Liver (tissue), 9 donors: Measurements from ENCODE around the gene ZNF280D. TPM values are rescaled to one million over a fixed set of nuclear protein-coding genes. Genes with fewer than 3 reads are reported as not detected.
A peak's percentile ranks its signal among the peaks of the same experiment; 100 is the strongest.

Experiments used
- DNase-seq: peaks from one replicate; pipeline ENCODE4 v3.0.0-alpha.2; 2017; ENCODE audit warnings: low spot score
- H3K27ac ChIP-seq, 2 donors: one replicate each; pipeline ENCODE4 v1.7.0; 2013; ENCODE audit warnings: inconsistent platforms in 2 of 2, low read length in 2 of 2, control low read depth in 1 of 2, low read depth in 1 of 2, mild to moderate bottlenecking in 1 of 2
- H3K27me3 ChIP-seq, 4 donors: one replicate each; pipeline versions ENCODE4 v1.6.1 to v1.7.0; 2013; ENCODE audit warnings: low read length in 3 of 4, inconsistent platforms in 1 of 4, mild to moderate bottlenecking in 1 of 4, moderate library complexity in 1 of 4; ENCODE audit not compliant: control insufficient read depth in 4 of 4, insufficient read depth in 4 of 4
- H3K36me3 ChIP-seq, 4 donors: one replicate each; pipeline versions ENCODE4 v1.6.1 to v1.7.0; 2013; ENCODE audit warnings: low read length in 3 of 4, mild to moderate bottlenecking in 3 of 4, low read depth in 1 of 4, moderate library complexity in 1 of 4; ENCODE audit not compliant: control insufficient read depth in 4 of 4, insufficient read depth in 3 of 4
- H3K4me1 ChIP-seq, 4 donors: one replicate each; pipeline versions ENCODE4 v1.6.1 to v1.7.0; 2013; ENCODE audit warnings: low read length in 3 of 4, mild to moderate bottlenecking in 3 of 4, moderate library complexity in 1 of 4; ENCODE audit not compliant: control insufficient read depth in 4 of 4, insufficient read depth in 4 of 4
- H3K4me3 ChIP-seq, 3 donors: one replicate each; pipeline versions ENCODE4 v1.6.1 to v1.7.0; 2013; ENCODE audit warnings: low read length in 3 of 3, control low read depth in 1 of 3, low read depth in 1 of 3, mild to moderate bottlenecking in 1 of 3
- H3K9ac ChIP-seq, 2 donors: one replicate each; pipeline ENCODE4 v1.7.0; 2013; ENCODE audit warnings: low read length in 2 of 2, mild to moderate bottlenecking in 2 of 2, moderate library complexity in 2 of 2, control low read depth in 1 of 2, low read depth in 1 of 2
- H3K9me3 ChIP-seq, 4 donors: one replicate each; pipeline versions ENCODE4 v1.6.1 to v1.7.0; 2013; ENCODE audit warnings: low read length in 3 of 4; ENCODE audit not compliant: control insufficient read depth in 4 of 4
- ATF3 ChIP-seq: IDR thresholded peaks from 2 replicates; pipeline ENCODE4 v1.6.1; 2016; ENCODE audit warnings: antibody characterized with exemption
- EGR1 ChIP-seq, 2 donors: IDR thresholded peaks; 2 replicates each; pipeline ENCODE4 v1.6.1; 2016 to 2018; ENCODE audit warnings: antibody characterized with exemption in 2 of 2, low read depth in 2 of 2
- FOXA1 ChIP-seq: IDR thresholded peaks from 2 replicates; pipeline ENCODE4 v1.6.1; 2016; ENCODE audit warnings: antibody characterized with exemption
- FOXA2 ChIP-seq: IDR thresholded peaks from 2 replicates; pipeline ENCODE4 v1.6.1; 2016; ENCODE audit warnings: antibody characterized with exemption
- GABPA ChIP-seq, 2 donors: IDR thresholded peaks in 1 of 2; conservative IDR thresholded peaks in 1 of 2; 2 replicates each; pipeline ENCODE4 v1.6.1; 2016; ENCODE audit warnings: antibody characterized with exemption in 2 of 2, mild to moderate bottlenecking in 1 of 2, moderate library complexity in 1 of 2
- HNF4A ChIP-seq, 2 donors: conservative IDR thresholded peaks; 2 replicates each; pipeline ENCODE4 v1.6.1; 2016; ENCODE audit warnings: antibody characterized with exemption in 2 of 2, mild to moderate bottlenecking in 2 of 2
- HNF4G ChIP-seq: IDR thresholded peaks from 2 replicates; pipeline ENCODE4 v1.6.1; 2016; ENCODE audit warnings: antibody characterized with exemption
- JUND ChIP-seq, 2 donors: IDR thresholded peaks; 2 replicates each; pipeline ENCODE4 v1.6.1; 2016; ENCODE audit warnings: antibody characterized with exemption in 2 of 2
- NR2F2 ChIP-seq: IDR thresholded peaks from 2 replicates; pipeline ENCODE4 v1.6.1; 2016; ENCODE audit warnings: antibody characterized with exemption
- SP1 ChIP-seq: IDR thresholded peaks from 2 replicates; pipeline ENCODE4 v1.6.1; 2018; ENCODE audit warnings: antibody characterized with exemption, mild to moderate bottlenecking
- TAF1 ChIP-seq: conservative IDR thresholded peaks from 2 replicates; pipeline ENCODE4 v1.6.1; 2016; ENCODE audit warnings: antibody characterized with exemption, mild to moderate bottlenecking
- YY1 ChIP-seq: IDR thresholded peaks from 2 replicates; pipeline ENCODE4 v1.6.1; 2016; ENCODE audit warnings: antibody characterized with exemption, mild to moderate bottlenecking
- WGBS: extraction: QIAGEN DNeasy Blood & Tissue Kit; methylation state at CpG from one replicate; pipeline ENCODE4 v1.1.7; 2013; 5-methylcytosine and 5-hydroxymethylcytosine counted together
- polyA plus RNA-seq, 2 donors: library from polyadenylated mRNA; stranded (reverse) in 1 of 2; unstranded in 1 of 2; fragments of 200-250 nt in 1 of 2; fragments of >200 nt in 1 of 2; fragmentation: Nextera tagmentation in 1 of 2; extraction: Ambion mirVana in 1 of 2; gene quantifications; one replicate each; pipeline versions ENCODE4 v1.2.1 to v1.2.3, GENCODE V29; 2013 to 2015
- total RNA-seq, 2 donors: library from RNA; depleted of rRNA; stranded (reverse); fragments of >200 nt; gene quantifications; one replicate each; pipeline ENCODE4 v1.2.3, GENCODE V29; 2014
- TF ChIP-seq, protein P1 (sequence below): IDR thresholded peaks from 2 replicates; pipeline ENCODE4 v1.6.1; 2016; ENCODE audit warnings: antibody characterized with exemption
- TF ChIP-seq, protein P2 (sequence below): fragments of 150-350 bp; IDR thresholded peaks from 2 replicates; pipeline ENCODE4 v1.5.1; 2017; ENCODE audit warnings: improper control_type of control experiment, low read depth, low read length; ENCODE audit not compliant: missing input control
- TF ChIP-seq, protein P3 (sequence below): IDR thresholded peaks from 2 replicates; pipeline ENCODE4 v1.6.1; 2016; ENCODE audit warnings: antibody characterized with exemption
- donor health status: healthy.
- donor health status: healthy.
- donor health status: healthy.
- donor health status: healthy.
- donor health status: healthy.

The ZNF280D gene
- total and polyA plus RNA-seq, 4 donors: 5.2 to 32.6 (median 18.9) TPM

DNA sequence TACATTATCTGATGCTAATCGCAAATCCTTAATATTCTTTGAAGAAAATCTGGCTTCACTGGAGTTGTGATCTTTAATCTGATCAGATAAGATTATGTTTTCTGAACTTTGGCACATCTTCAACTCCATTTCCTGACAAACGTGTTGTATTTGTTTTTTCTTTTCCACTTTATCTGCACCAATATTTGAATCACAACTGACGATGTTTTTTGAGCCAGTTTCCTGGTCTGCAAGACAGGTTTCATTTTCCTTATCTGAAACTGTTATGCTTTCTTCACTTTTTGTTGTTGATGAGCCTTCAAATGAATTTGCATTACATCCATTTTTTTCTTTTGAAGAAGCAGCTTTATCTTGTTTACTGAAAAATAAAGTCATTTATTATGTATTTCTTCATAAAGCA lies 101.5 kb downstream of the ZNF280D start:
- no peak for DNase-seq

DNA sequence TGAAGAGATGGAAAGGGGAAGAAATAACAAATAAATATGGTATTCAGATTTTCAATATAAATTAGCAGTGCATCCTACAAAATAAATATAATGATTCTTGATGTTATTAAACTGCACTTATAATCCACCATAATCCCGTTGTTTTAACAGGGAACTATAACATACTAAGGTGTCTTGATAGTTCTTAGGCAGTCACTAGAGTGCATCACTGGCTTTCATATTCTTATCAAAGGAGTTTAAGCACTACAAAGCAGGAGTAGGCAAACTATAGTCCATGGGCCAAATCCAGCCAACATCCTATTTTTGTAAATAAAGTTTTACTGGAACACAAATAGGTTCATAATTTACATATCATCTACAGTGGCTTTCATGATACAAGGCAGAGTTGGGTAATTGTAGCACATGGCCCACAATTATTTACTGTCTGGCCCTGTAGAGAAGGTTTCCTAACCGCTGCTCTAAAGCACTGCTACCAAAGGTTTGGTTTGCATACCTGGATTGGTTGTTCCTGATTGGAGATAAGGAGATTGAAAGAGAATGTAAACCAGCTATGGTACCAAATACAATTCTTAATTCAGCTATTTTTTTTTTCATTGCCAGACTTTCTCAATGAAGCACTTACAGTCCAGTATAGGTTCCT lies 104.3 kb downstream of the ZNF280D start:
- WGBS: 87% methylated on average over 2 of the region's 2 CpGs
- no peak for TF ChIP-seq SP1
- TF ChIP-seq FOXA2: peak; percentile 21
- no peak for DNase-seq
- Histone ChIP-seq H3K9me3 (no peaks in the 10 kb centered on the region), H3K4me3 (no peak overlapping the region), H3K4me1 (no peaks in the 10 kb centered on the region), H3K27me3 (no peaks in the 10 kb centered on the region), H3K27ac (no peak overlapping the region), H3K36me3 (peaks cover 0 to 3% (median 0%) of the 10 kb centered on the region in 4 donors), H3K9ac (no peak overlapping the region)

More for the DNA sequence above, 101.5 kb downstream of the ZNF280D start:
- Histone ChIP-seq H3K9me3 (no peaks in the 10 kb centered on the region), H3K9ac (no peak overlapping the region), H3K27ac (peak overlapping the region in 1 of 2 donors; percentile 42), H3K4me3 (no peak overlapping the region), H3K27me3 (no peaks in the 10 kb centered on the region), H3K36me3 (peaks cover 0 to 3% (median 0%) of the 10 kb centered on the region in 4 donors), H3K4me1 (no peaks in the 10 kb centered on the region)
- TF ChIP-seq HNF4A (conservative IDR thresholded peaks at IDR 0.05) (peak in 1 of 2 donors; percentile 16), ATF3 (no peak), GABPA (IDR thresholded peaks at IDR 0.05 in 1 of 2, conservative IDR thresholded peaks at IDR 0.05 in 1 of 2) (no peak), FOXA2 (no peak)
- TF ChIP-seq, protein P1, sequence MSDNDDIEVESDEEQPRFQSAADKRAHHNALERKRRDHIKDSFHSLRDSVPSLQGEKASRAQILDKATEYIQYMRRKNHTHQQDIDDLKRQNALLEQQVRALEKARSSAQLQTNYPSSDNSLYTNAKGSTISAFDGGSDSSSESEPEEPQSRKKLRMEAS: no peak
- TF ChIP-seq, protein P2, sequence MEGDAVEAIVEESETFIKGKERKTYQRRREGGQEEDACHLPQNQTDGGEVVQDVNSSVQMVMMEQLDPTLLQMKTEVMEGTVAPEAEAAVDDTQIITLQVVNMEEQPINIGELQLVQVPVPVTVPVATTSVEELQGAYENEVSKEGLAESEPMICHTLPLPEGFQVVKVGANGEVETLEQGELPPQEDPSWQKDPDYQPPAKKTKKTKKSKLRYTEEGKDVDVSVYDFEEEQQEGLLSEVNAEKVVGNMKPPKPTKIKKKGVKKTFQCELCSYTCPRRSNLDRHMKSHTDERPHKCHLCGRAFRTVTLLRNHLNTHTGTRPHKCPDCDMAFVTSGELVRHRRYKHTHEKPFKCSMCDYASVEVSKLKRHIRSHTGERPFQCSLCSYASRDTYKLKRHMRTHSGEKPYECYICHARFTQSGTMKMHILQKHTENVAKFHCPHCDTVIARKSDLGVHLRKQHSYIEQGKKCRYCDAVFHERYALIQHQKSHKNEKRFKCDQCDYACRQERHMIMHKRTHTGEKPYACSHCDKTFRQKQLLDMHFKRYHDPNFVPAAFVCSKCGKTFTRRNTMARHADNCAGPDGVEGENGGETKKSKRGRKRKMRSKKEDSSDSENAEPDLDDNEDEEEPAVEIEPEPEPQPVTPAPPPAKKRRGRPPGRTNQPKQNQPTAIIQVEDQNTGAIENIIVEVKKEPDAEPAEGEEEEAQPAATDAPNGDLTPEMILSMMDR: no peak
- WGBS: 39% methylated on average over 3 of the region's 3 CpGs

- Histone ChIP-seq H3K36me3 (peaks cover 0 to 1% (median 0%) of the 10 kb centered on the region in 4 donors), H3K9me3 (no peaks in the 10 kb centered on the region), H3K27me3 (no peaks in the 10 kb centered on the region), H3K27ac (no peak overlapping the region), H3K4me3 (no peak overlapping the region), H3K4me1 (peaks cover 0 to 5% (median 0%) of the 10 kb centered on the region in 4 donors), H3K9ac (no peak overlapping the region)
- TF ChIP-seq HNF4G (no peak), TAF1 (no peak), YY1 (no peak)
- TF ChIP-seq, protein P1: no peak
- no peak for DNase-seq
- WGBS: 75% methylated on average over 2 of the region's 2 CpGs
Measured at GRCh38 chr15:56619887-56620286, 113.4 kb downstream of the ZNF280D start.

GRCh38 chr15:56617628-56618027 lies 115.7 kb downstream of the ZNF280D start:
- H3K4me1 ChIP-seq: peaks cover 0 to 3% (median 0%) of the 10 kb centered on the region in 4 donors
- 99% methylated on average over 2 of the region's 2 CpGs for WGBS
- TF ChIP-seq, protein P3, sequence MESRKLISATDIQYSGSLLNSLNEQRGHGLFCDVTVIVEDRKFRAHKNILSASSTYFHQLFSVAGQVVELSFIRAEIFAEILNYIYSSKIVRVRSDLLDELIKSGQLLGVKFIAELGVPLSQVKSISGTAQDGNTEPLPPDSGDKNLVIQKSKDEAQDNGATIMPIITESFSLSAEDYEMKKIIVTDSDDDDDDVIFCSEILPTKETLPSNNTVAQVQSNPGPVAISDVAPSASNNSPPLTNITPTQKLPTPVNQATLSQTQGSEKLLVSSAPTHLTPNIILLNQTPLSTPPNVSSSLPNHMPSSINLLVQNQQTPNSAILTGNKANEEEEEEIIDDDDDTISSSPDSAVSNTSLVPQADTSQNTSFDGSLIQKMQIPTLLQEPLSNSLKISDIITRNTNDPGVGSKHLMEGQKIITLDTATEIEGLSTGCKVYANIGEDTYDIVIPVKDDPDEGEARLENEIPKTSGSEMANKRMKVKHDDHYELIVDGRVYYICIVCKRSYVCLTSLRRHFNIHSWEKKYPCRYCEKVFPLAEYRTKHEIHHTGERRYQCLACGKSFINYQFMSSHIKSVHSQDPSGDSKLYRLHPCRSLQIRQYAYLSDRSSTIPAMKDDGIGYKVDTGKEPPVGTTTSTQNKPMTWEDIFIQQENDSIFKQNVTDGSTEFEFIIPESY: no peak
- TF ChIP-seq FOXA2: no peak
- no peak for TF ChIP-seq NR2F2
- no peak for TF ChIP-seq SP1
- TF ChIP-seq GABPA (IDR thresholded peaks at IDR 0.05 in 1 of 2, conservative IDR thresholded peaks at IDR 0.05 in 1 of 2): no peak
- TF ChIP-seq HNF4A (conservative IDR thresholded peaks at IDR 0.05): no peak
- TF ChIP-seq FOXA1: no peak
- TF ChIP-seq JUND (IDR thresholded peaks at IDR 0.05): no peak
- TF ChIP-seq ATF3: no peak
- TF ChIP-seq EGR1 (IDR thresholded peaks at IDR 0.05; ENCODE audit: low read depth in 2 of 2): no peak
- TF ChIP-seq TAF1: no peak
- TF ChIP-seq, protein P1: no peak
- TF ChIP-seq YY1: no peak
- TF ChIP-seq HNF4G: no peak

More at GRCh38 chr15:56617628-56618027, 115.7 kb downstream of the ZNF280D start:
- DNase-seq: no peak
- Histone ChIP-seq H3K9ac (no peak overlapping the region), H3K9me3 (no peaks in the 10 kb centered on the region), H3K4me3 (no peak overlapping the region), H3K27me3 (no peaks in the 10 kb centered on the region), H3K27ac (no peak overlapping the region), H3K36me3 (peaks cover 0 to 1% (median 0%) of the 10 kb centered on the region in 4 donors)
